RPMI7951 (cell line): ENCODE data around the gene ACOD1. TPM values are rescaled to one million over a fixed set of nuclear protein-coding genes. Genes with fewer than 3 reads are reported as not detected.
"Not testable (repeated sequence)": the region's sequence is repeated elsewhere in the genome, so short reads cannot be mapped to it uniquely, and the experiment has no call there.

Experiments
- DNase-seq: peaks from one replicate; pipeline ENCODE4 v3.0.0-alpha.2; 2012; ENCODE audit warnings: low read depth
- total RNA-seq: library from RNA; depleted of rRNA; stranded (reverse); fragments of >200 nt; shearing (Covaris generic); gene quantifications from 2 replicates; pipeline ENCODE4 v1.2.3, GENCODE V29; 2014

Gene ACOD1
- total RNA-seq, 1 experiment from 2014 or later, result not detected

GRCh38 chr13:76953968-76954367 lies 5.7 kb downstream of the ACOD1 start:
- no peak for DNase-seq

GRCh38 chr13:76954538-76954937 lies 6.2 kb downstream of the ACOD1 start:
- DNase-seq, result no peak

GRCh38 chr13:76955193-76955592 lies 6.9 kb downstream of the ACOD1 start:
- no peak for DNase-seq

- no peak for DNase-seq
Observed at GRCh38 chr13:76955661-76956060, 7.3 kb downstream of the ACOD1 start.

- DNase-seq, result no peak
Observed at GRCh38 chr13:76958841-76959432, 10.6 kb downstream of the ACOD1 start.

GRCh38 chr13:76959734-76960133 lies 11.4 kb downstream of the ACOD1 start:
- DNase-seq, result not testable (repeated sequence)

GRCh38 chr13:76965759-76966421 lies 17.6 kb downstream of the ACOD1 start:
- DNase-seq, result peak; percentile 85

- no peak for DNase-seq
Observed at GRCh38 chr13:76967031-76967430, 18.7 kb downstream of the ACOD1 start.

- DNase-seq, result no peak
Observed at GRCh38 chr13:76968041-76968440, 19.7 kb downstream of the ACOD1 start.

GRCh38 chr13:76969488-76970365 lies 21.4 kb downstream of the ACOD1 start:
- peak; percentile 35 for DNase-seq

GRCh38 chr13:76971215-76971614 lies 22.9 kb downstream of the ACOD1 start:
- DNase-seq, result no peak

GRCh38 chr13:76971851-76972829 lies 23.8 kb downstream of the ACOD1 start:
- no peak for DNase-seq

GRCh38 chr13:76973920-76974617 lies 25.8 kb downstream of the ACOD1 start:
- DNase-seq, result no peak

GRCh38 chr13:76974618-76974975 lies 26.3 kb downstream of the ACOD1 start:
- no peak for DNase-seq

GRCh38 chr13:76975863-76976262 lies 27.6 kb downstream of the ACOD1 start:
- no peak for DNase-seq

- peak; percentile 81 for DNase-seq
Observed at GRCh38 chr13:76976490-76976889, 28.2 kb downstream of the ACOD1 start.

- peak; percentile 29 for DNase-seq
Observed at GRCh38 chr13:76976929-76977328, 28.6 kb downstream of the ACOD1 start.

- DNase-seq, result peak; percentile 45
Observed at GRCh38 chr13:76980075-76980718, 31.9 kb downstream of the ACOD1 start.

- DNase-seq, result no peak
Observed at GRCh38 chr13:76982061-76982460, 33.8 kb downstream of the ACOD1 start.

- DNase-seq, result no peak
Observed at GRCh38 chr13:76983676-76984075, 35.4 kb downstream of the ACOD1 start.

- no peak for DNase-seq
Observed at GRCh38 chr13:76991432-76991795, 43.1 kb downstream of the ACOD1 start.
